Right lobe of liver (tissue), 4 donors: Measurements from ENCODE around the gene PKP3.

Experiments used
- CTCF ChIP-seq, 4 donors: fragments of 200-600 bp in 3 of 4; fragments of 450-650 bp in 1 of 4; IDR thresholded peaks; one replicate each; pipeline versions ENCODE4 v1.5.1 to v1.8.0; 2016 to 2022; ENCODE audit warnings: antibody characterized with exemption in 4 of 4, mild to moderate bottlenecking in 2 of 4
- POLR2A ChIP-seq: fragments of 450-650 bp; IDR thresholded peaks from one replicate; pipeline ENCODE4 v1.6.1; 2017; ENCODE audit warnings: antibody characterized with exemption, mild to moderate bottlenecking
- donor health status: DM: no; HTN: no; CAD: no.
- donor health status: DM: no; HTN: no; CAD: no.
- donor health status: DM: no; HTN: yes; CAD: no.

GRCh38 chr11:404551-405264, 10.7 kb downstream of the PKP3 start:
- TF ChIP-seq CTCF (IDR thresholded peaks at IDR 0.05) (no peak), POLR2A (no peak)
